Measurements from ENCODE around the gene PTPMT1.

- TF ChIP-seq EP300 (IDR thresholded peaks at IDR 0.05): no peak
- TF ChIP-seq, protein P1, sequence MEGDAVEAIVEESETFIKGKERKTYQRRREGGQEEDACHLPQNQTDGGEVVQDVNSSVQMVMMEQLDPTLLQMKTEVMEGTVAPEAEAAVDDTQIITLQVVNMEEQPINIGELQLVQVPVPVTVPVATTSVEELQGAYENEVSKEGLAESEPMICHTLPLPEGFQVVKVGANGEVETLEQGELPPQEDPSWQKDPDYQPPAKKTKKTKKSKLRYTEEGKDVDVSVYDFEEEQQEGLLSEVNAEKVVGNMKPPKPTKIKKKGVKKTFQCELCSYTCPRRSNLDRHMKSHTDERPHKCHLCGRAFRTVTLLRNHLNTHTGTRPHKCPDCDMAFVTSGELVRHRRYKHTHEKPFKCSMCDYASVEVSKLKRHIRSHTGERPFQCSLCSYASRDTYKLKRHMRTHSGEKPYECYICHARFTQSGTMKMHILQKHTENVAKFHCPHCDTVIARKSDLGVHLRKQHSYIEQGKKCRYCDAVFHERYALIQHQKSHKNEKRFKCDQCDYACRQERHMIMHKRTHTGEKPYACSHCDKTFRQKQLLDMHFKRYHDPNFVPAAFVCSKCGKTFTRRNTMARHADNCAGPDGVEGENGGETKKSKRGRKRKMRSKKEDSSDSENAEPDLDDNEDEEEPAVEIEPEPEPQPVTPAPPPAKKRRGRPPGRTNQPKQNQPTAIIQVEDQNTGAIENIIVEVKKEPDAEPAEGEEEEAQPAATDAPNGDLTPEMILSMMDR (IDR thresholded peaks at IDR 0.05): no peak
Observed at GRCh38 chr11:47607380-47607779, 42.0 kb downstream of the PTPMT1 start.

Data from ovary (tissue), 3 donors.